ENCODE results near the gene MICAL1.

Gene MICAL1

GRCh38 chr6:109424946-109425345 is 30.6 kb downstream of the MICAL1 start:
- TF ChIP-seq CTCF (IDR thresholded peaks at IDR 0.05; ENCODE audit: borderline replicate concordance, insufficient read depth, low read depth, low read length): no peak

GRCh38 chr6:109421184-109421583 is 34.4 kb downstream of the MICAL1 start:
- H3K4me3 ChIP-seq (ENCODE audit: low read depth, low read length): no peak overlapping the region
- TF ChIP-seq CTCF (IDR thresholded peaks at IDR 0.05; ENCODE audit: borderline replicate concordance, insufficient read depth, low read depth, low read length): no peak

More at GRCh38 chr6:109424946-109425345, 30.6 kb downstream of the MICAL1 start:
- H3K4me3 ChIP-seq (ENCODE audit: low read depth, low read length): no peak overlapping the region

- no peak overlapping the region for H3K4me3 ChIP-seq (ENCODE audit: low read depth, low read length)
- TF ChIP-seq CTCF (IDR thresholded peaks at IDR 0.05; ENCODE audit: borderline replicate concordance, insufficient read depth, low read depth, low read length): no peak
Observed at GRCh38 chr6:109420751-109421150, 34.8 kb downstream of the MICAL1 start.

- no peak for TF ChIP-seq CTCF (IDR thresholded peaks at IDR 0.05; ENCODE audit: borderline replicate concordance, insufficient read depth, low read depth, low read length)
- no peak overlapping the region for H3K4me3 ChIP-seq (ENCODE audit: low read depth, low read length)
Observed at GRCh38 chr6:109417646-109418045, 37.9 kb downstream of the MICAL1 start.

- TF ChIP-seq CTCF (IDR thresholded peaks at IDR 0.05; ENCODE audit: borderline replicate concordance, insufficient read depth, low read depth, low read length): no peak
- no peak overlapping the region for H3K4me3 ChIP-seq (ENCODE audit: low read depth, low read length)
Observed at GRCh38 chr6:109411034-109411433, 44.5 kb downstream of the MICAL1 start.

- TF ChIP-seq CTCF (IDR thresholded peaks at IDR 0.05; ENCODE audit: borderline replicate concordance, insufficient read depth, low read depth, low read length): no peak
- no peak overlapping the region for H3K4me3 ChIP-seq (ENCODE audit: low read depth, low read length)
Observed at GRCh38 chr6:109406196-109406595, 49.4 kb downstream of the MICAL1 start.

- TF ChIP-seq CTCF (IDR thresholded peaks at IDR 0.05; ENCODE audit: borderline replicate concordance, insufficient read depth, low read depth, low read length): no peak
- no peak overlapping the region for H3K4me3 ChIP-seq (ENCODE audit: low read depth, low read length)
Observed at GRCh38 chr6:109397020-109397419, 58.6 kb downstream of the MICAL1 start.
